B cell (primary cell): Measurements from ENCODE around the gene SLC9A9.

Source experiments
- CTCF ChIP-seq: fragments of 200-600 bp; IDR thresholded peaks from one replicate; pipeline ENCODE4 v1.8.0; 2022; ENCODE audit warnings: antibody characterized with exemption, mild to moderate bottlenecking
- EZH2 ChIP-seq: IDR thresholded peaks from 2 replicates; pipeline ENCODE4 v1.6.1; 2012; ENCODE audit warnings: borderline replicate concordance, low read depth, mild to moderate bottlenecking, moderate library complexity, low read length; ENCODE audit not compliant: insufficient read depth, poor library complexity, severe bottlenecking

- no peak for TF ChIP-seq CTCF
- TF ChIP-seq EZH2 = no peak
These were observed 367.9 kb downstream of the SLC9A9 start for GRCh38 chr3:143480344-143480743.
